Measurements from ENCODE around the gene SERPINF2.

SERPINF2 gene

DNA sequence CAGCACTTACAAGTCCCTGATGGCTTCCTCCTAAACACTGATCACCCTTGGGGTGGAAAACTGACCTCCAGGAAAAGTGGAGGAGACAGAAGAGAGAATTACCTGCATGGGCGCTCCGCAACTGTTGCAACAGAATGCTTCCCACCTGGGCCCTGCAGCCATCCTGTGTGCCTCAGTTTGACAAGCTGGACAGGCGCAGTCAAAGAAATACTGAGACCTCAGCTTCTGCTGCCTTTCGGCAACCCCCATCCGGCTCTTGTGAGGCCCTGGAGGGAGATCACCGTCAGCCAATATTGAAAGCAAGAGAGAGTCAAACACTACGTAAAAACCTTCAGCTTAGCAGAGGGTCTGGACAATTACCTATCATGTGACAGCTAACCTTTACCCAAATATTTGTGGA lies 44.0 kb downstream of the SERPINF2 start:
- H3K9me3 ChIP-seq (ENCODE audit: insufficient read depth, low read length): no peaks in the 10 kb centered on the region
- no peak overlapping the region for H3K9ac ChIP-seq (ENCODE audit: low read length)
- no peak overlapping the region for H3K4me3 ChIP-seq (ENCODE audit: insufficient read depth, low read length, poor library complexity, severe bottlenecking)
- TF ChIP-seq CTCF (IDR thresholded peaks at IDR 0.05; ENCODE audit: insufficient read depth, low read length, poor library complexity, severe bottlenecking): no peak
- no peak for TF ChIP-seq EZH2phosphoT487 (conservative IDR thresholded peaks at IDR 0.05; ENCODE audit: low read length)
- no peaks in the 10 kb centered on the region; the same call in 1 of the 2 replicates for H3F3A ChIP-seq (ENCODE audit: insufficient read depth)
- H3K79me2 ChIP-seq (ENCODE audit: insufficient read depth, low read length): peaks cover 19% of the 10 kb centered on the region
- no peaks in the 10 kb centered on the region for H3K27me3 ChIP-seq (ENCODE audit: low read length)
- no peaks in the 10 kb centered on the region for H4K20me1 ChIP-seq (ENCODE audit: low read depth, low read length)
- H3K36me3 ChIP-seq (ENCODE audit: low read length): peaks cover 3% of the 10 kb centered on the region; the same call in 1 of the 2 replicates
- H3K9me2 ChIP-seq (replicated peaks; ENCODE audit: insufficient read depth, low read length): no peaks in the 10 kb centered on the region
- no peak overlapping the region for H2AFZ ChIP-seq (ENCODE audit: low read depth, low read length, severe bottlenecking)
- no peak overlapping the region for H3K4me2 ChIP-seq (ENCODE audit: low read depth, low read length, poor library complexity, severe bottlenecking)
- H3K27ac ChIP-seq (ENCODE audit: low read depth, low read length): no peak overlapping the region

DNA sequence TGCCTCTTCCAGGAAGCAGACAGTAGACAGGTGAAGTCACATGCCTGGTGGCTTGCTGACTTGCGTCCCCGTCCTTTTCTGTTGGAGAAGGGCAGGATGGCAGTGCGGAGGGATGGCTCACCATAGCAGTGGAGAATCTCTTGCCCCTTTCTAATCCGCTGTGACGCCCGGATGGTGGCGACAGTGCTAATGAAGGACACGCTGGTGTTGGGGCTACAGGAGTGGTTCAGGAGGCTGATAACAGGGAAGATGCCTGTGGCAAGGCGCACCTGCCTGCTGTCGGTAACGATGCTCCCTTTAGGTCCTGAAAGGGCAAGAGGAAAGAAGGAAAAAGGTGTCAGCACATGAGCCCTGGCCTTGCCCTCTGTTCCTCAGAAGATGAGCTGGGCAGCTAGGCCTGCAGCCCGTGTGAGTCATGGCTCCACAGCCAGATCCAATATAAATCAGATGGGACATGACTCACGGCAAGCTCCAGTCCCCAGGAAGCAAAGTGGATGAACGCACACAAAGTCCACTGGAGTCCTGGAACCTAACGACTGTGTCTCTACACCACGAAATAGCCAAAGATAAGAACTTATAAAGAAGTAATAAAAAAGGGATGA lies 44.7 kb downstream of the SERPINF2 start:
- TF ChIP-seq CTCF (IDR thresholded peaks at IDR 0.05; ENCODE audit: insufficient read depth, low read length, poor library complexity, severe bottlenecking): no peak
- TF ChIP-seq EZH2phosphoT487 (conservative IDR thresholded peaks at IDR 0.05; ENCODE audit: low read length): no peak
- Histone ChIP-seq H4K20me1 (ENCODE audit: low read depth, low read length) (no peaks in the 10 kb centered on the region), H3K4me2 (ENCODE audit: low read depth, low read length, poor library complexity, severe bottlenecking) (no peak overlapping the region), H3K9ac (ENCODE audit: low read length) (no peak overlapping the region), H3K9me2 (replicated peaks; ENCODE audit: insufficient read depth, low read length) (no peaks in the 10 kb centered on the region), H3K4me3 (ENCODE audit: insufficient read depth, low read length, poor library complexity, severe bottlenecking) (no peak overlapping the region), H3F3A (ENCODE audit: insufficient read depth) (no peaks in the 10 kb centered on the region; the same call in 1 of the 2 replicates), H3K9me3 (ENCODE audit: insufficient read depth, low read length) (no peaks in the 10 kb centered on the region), H3K27me3 (ENCODE audit: low read length) (no peaks in the 10 kb centered on the region), H3K27ac (ENCODE audit: low read depth, low read length) (no peak overlapping the region), H3K79me2 (ENCODE audit: insufficient read depth, low read length) (peaks cover 21% of the 10 kb centered on the region), H3K36me3 (ENCODE audit: low read length) (no peaks in the 10 kb centered on the region; the same call in 1 of the 2 replicates), H2AFZ (ENCODE audit: low read depth, low read length, severe bottlenecking) (no peak overlapping the region)

- Histone ChIP-seq H3K4me3 (ENCODE audit: insufficient read depth, low read length, poor library complexity, severe bottlenecking) (no peak overlapping the region), H3K4me2 (ENCODE audit: low read depth, low read length, poor library complexity, severe bottlenecking) (no peak overlapping the region), H3K27me3 (ENCODE audit: low read length) (no peaks in the 10 kb centered on the region), H3K36me3 (ENCODE audit: low read length) (no peaks in the 10 kb centered on the region), H3K9me3 (ENCODE audit: insufficient read depth, low read length) (no peaks in the 10 kb centered on the region), H2AFZ (ENCODE audit: low read depth, low read length, severe bottlenecking) (no peak overlapping the region), H3K79me2 (ENCODE audit: insufficient read depth, low read length) (peaks cover 41% of the 10 kb centered on the region), H3K27ac (ENCODE audit: low read depth, low read length) (no peak overlapping the region), H3K9me2 (replicated peaks; ENCODE audit: insufficient read depth, low read length) (no peaks in the 10 kb centered on the region), H3K9ac (ENCODE audit: low read length) (no peak overlapping the region), H3F3A (ENCODE audit: insufficient read depth) (no peaks in the 10 kb centered on the region; the same call in 1 of the 2 replicates), H4K20me1 (ENCODE audit: low read depth, low read length) (no peaks in the 10 kb centered on the region; the same call in 1 of the 2 replicates)
- TF ChIP-seq EZH2phosphoT487 (conservative IDR thresholded peaks at IDR 0.05; ENCODE audit: low read length): no peak
- no peak for TF ChIP-seq CTCF (IDR thresholded peaks at IDR 0.05; ENCODE audit: insufficient read depth, low read length, poor library complexity, severe bottlenecking)
These were observed 47.3 kb downstream of the SERPINF2 start for GRCh38 chr17:1789936-1790335.

All from SU-DHL-6 (cell line).